Measurements from ENCODE around the gene SLC9A9. TPM values are rescaled to one million over a fixed set of nuclear protein-coding genes. Genes with fewer than 3 reads are reported as not detected.

SLC9A9 gene
- total RNA-seq, 4 donors from 2014 or later = 7.8 to 19.6 (median 13.4) TPM

DNA sequence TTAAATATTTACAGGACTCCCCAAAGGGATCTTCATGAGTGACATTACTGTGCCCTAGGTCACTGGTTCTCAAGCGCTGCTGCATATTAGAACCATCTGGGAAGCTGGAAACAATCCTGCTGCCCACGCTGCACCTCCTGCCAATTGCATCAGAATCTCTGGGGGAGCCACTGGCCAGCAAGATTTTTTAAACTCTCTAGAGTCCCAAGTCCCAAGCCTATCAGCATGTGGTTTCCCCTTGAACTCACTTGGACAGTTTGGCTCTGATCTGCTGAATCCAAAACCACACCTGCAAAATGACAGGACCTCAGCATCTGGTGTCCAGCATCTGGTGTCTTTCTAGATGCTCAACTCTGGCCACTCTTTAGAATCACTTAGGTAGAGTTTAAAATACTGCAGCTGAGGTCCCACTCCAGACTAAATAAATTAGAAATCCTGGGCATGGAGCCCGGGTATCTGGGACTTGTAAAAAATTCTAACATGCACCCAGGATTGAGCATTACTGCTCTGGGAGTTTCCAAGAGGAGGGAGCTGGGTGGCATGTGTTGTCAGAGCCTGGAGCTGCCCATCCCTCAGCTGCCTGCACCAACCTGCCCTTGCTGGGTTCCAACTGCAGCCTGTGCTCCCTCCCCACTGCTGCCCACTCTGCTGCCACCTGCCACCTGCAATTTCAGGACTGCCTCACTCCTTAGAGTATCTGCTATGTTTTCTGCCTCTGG is 311.3 kb downstream of the SLC9A9 start:
- intact Hi-C loops (cut with DNase I) = no loop called here
- WGBS, 2 donors = 28 to 62% methylated on average over 3 of the region's 3 CpGs
- Histone ChIP-seq H3K4me3 (replicated peaks in 1 of 3) (no peak overlapping the region), H3K36me3 (no peaks in the 10 kb centered on the region), H3K27me3 (no peaks in the 10 kb centered on the region), H3K27ac (peak overlapping the region in 1 of 3 donors; percentile 87), H3K9me3 (no peaks in the 10 kb centered on the region), H3K4me1 (peaks cover 32 to 38% of the 10 kb centered on the region in 2 donors)
- DNase-seq = peak; percentile 6 to 27
- TF ChIP-seq POLR2A (IDR thresholded peaks at IDR 0.05) (no peak), CTCF (IDR thresholded peaks at IDR 0.05) (no peak)

DNA sequence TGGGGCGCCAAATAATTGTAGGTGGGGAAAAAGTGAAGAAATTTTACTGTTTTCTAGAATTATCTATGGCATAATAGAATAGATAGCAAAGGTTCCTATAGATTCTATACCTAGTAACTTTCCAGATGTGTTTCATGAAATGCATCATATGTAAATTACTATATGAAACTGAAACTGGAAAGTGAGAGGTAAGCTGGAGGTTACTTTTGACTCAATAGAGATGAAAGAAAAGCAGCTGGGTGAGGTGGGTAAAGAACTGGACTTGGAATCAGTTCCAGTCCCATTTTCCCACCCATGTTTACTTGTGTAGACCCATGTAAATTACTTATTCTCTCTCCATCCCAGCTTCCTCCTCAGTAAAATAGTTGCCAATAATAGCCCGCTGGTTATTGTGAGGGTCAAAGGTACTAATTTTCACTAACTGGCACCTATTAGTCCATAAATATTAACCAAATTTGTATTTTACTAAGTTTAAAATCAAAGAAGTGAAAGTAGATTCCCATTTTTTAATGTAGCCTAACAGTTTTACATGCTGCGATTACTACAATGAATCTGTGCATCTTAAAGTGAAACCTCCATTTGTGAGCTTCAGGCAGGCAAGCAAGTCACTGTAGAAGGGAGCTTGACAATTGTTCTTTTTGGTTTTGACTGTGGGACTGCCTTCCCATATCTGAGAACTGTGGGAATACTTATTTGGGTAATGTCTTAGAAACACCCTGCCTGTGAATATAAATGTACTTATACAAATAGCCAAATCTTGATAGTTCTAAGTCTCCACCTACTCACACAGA is 312.1 kb downstream of the SLC9A9 start:
- no peaks in the 10 kb centered on the region for H3K9me3 ChIP-seq
- peaks cover 32 to 38% of the 10 kb centered on the region in 2 donors for H3K4me1 ChIP-seq
- WGBS, 2 donors = 81 to 86% methylated on average over 3 of the region's 3 CpGs
- H3K27ac ChIP-seq = peak overlapping the region in 1 of 3 donors; percentile 87
- TF ChIP-seq CTCF (IDR thresholded peaks at IDR 0.05) = no peak
- no peak for DNase-seq
- no peak overlapping the region for H3K4me3 ChIP-seq (replicated peaks in 1 of 3)
- intact Hi-C loops (cut with DNase I) = no loop called here
- no peaks in the 10 kb centered on the region for H3K27me3 ChIP-seq
- H3K36me3 ChIP-seq = no peaks in the 10 kb centered on the region

DNA sequence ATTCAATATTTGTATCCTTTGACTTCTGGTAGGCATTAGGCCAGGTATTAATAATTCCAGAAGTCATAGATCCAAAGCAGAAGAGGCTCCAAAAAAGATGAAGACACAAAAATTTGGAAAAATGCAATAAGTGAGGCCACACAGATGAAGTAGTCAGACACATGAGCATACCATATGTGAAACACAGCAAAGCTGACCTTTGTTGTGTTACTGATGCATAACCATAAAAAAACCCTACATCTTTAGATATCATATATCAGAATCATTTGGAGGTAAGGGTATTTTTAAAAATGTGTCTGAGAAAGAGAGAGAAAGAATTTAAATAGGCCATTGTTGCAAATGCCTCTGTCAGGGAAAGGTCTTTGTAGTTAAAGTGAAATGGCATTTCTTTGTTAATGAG is 314.9 kb downstream of the SLC9A9 start:
- TF ChIP-seq POLR2A (IDR thresholded peaks at IDR 0.05) = no peak
- H3K27ac ChIP-seq = no peak overlapping the region
- intact Hi-C loops (cut with DNase I) = no loop called here
- no peaks in the 10 kb centered on the region for H3K36me3 ChIP-seq
- H3K4me3 ChIP-seq (replicated peaks in 1 of 3) = no peak overlapping the region
- DNase-seq = no peak
- H3K4me1 ChIP-seq = peaks cover 31 to 37% of the 10 kb centered on the region in 2 donors
- H3K9me3 ChIP-seq = no peaks in the 10 kb centered on the region
- no peaks in the 10 kb centered on the region for H3K27me3 ChIP-seq

GRCh38 chr3:143532091-143532490 is 316.2 kb downstream of the SLC9A9 start:
- Histone ChIP-seq H3K4me1 (peaks cover 20 to 31% of the 10 kb centered on the region in 2 donors), H3K27ac (no peak overlapping the region), H3K9me3 (no peaks in the 10 kb centered on the region), H3K4me3 (replicated peaks in 1 of 3) (no peak overlapping the region), H3K36me3 (no peaks in the 10 kb centered on the region), H3K27me3 (no peaks in the 10 kb centered on the region)
- WGBS, 2 donors = 87 to 94% methylated on average over 1 of the region's 1 CpG
- no peak for DNase-seq
- intact Hi-C loops (cut with DNase I) = no loop called here
- TF ChIP-seq CTCF (IDR thresholded peaks at IDR 0.05) (no peak), POLR2A (IDR thresholded peaks at IDR 0.05) (no peak)

DNA sequence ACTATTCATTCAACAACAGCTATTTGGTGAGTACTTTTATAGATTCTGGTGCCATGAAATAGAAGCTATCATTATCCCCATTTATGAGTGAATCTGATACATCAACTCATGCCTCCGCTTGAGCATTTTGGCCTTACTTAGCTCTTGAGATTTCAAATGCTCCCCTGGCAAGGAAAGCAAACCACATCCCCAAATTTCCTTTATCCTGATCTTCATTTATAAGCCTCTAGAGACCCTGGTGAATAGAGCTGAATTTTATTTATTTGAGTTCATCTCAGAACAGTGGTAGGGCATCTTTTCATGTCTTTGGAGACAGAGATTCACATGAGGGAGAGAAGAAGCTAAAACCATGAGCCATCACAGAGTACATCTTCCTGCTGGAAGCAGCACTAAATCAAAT is 317.2 kb downstream of the SLC9A9 start:
- no peak for DNase-seq
- Histone ChIP-seq H3K9me3 (no peaks in the 10 kb centered on the region), H3K4me3 (replicated peaks in 1 of 3) (no peak overlapping the region), H3K36me3 (no peaks in the 10 kb centered on the region), H3K27me3 (no peaks in the 10 kb centered on the region), H3K27ac (no peak overlapping the region), H3K4me1 (peaks cover 15 to 28% of the 10 kb centered on the region in 2 donors)
- intact Hi-C loops (cut with DNase I) = no loop called here
- 86 to 95% methylated on average over 1 of the region's 1 CpG for WGBS, 2 donors
- TF ChIP-seq CTCF (IDR thresholded peaks at IDR 0.05) = no peak
- no peak for TF ChIP-seq POLR2A (IDR thresholded peaks at IDR 0.05)

All from thyroid gland (tissue), 4 donors.